IPS DF 6.9 (cell line): ENCODE data around the gene MICALL1.

Experiments
- DNase-seq: peaks from one replicate; pipeline ENCODE4 v3.0.0-alpha.2; 2013; ENCODE audit warnings: low read depth, low spot score
- H3K27ac ChIP-seq: one replicate; pipeline ENCODE4 v1.5.1; 2013; ENCODE audit warnings: low read length, control low read depth
- H3K27me3 ChIP-seq: 2 replicates; pipeline ENCODE4 v1.6.1; 2013; ENCODE audit warnings: mild to moderate bottlenecking, low read length; ENCODE audit not compliant: control insufficient read depth, insufficient read depth
- H3K36me3 ChIP-seq: 2 replicates; pipeline ENCODE4 v1.6.1; 2013; ENCODE audit warnings: low read length; ENCODE audit not compliant: control insufficient read depth, insufficient read depth
- H3K4me1 ChIP-seq: 2 replicates; pipeline ENCODE4 v1.6.1; 2013; ENCODE audit warnings: low read length; ENCODE audit not compliant: control insufficient read depth, insufficient read depth
- H3K4me3 ChIP-seq: 2 replicates; pipeline ENCODE4 v1.5.1; 2013; ENCODE audit warnings: mild to moderate bottlenecking, low read length
- H3K9me3 ChIP-seq: 2 replicates; pipeline ENCODE4 v1.6.1; 2013; ENCODE audit warnings: low read length, inconsistent platforms; ENCODE audit not compliant: control insufficient read depth, insufficient read depth
- WGBS: extraction: QIAGEN DNeasy Blood & Tissue Kit; methylation state at CpG from one replicate; pipeline ENCODE4 v1.1.7; 2013; ENCODE audit warnings: mixed read lengths, missing lambda C conversion rate; ENCODE audit not compliant: insufficient read length, insufficient coverage; 5-methylcytosine and 5-hydroxymethylcytosine counted together

MICALL1 gene

GRCh38 chr22:37959231-37959825 is 53.2 kb downstream of the MICALL1 start:
- H3K27ac ChIP-seq, result no peak overlapping the region
- H3K36me3 ChIP-seq, result peaks cover 28% of the 10 kb centered on the region
- WGBS, result no CpG with 5 or more reads among the region's 18 CpGs
- no peaks in the 10 kb centered on the region for H3K4me1 ChIP-seq
- no peaks in the 10 kb centered on the region for H3K27me3 ChIP-seq
- DNase-seq, result no peak
- H3K9me3 ChIP-seq, result no peaks in the 10 kb centered on the region
- no peak overlapping the region for H3K4me3 ChIP-seq

- Histone ChIP-seq H3K4me3 (no peak overlapping the region), H3K27me3 (no peaks in the 10 kb centered on the region), H3K9me3 (no peaks in the 10 kb centered on the region), H3K27ac (no peak overlapping the region), H3K4me1 (no peaks in the 10 kb centered on the region), H3K36me3 (peaks cover 28% of the 10 kb centered on the region)
- no peak for DNase-seq
- WGBS, result no CpG with 5 or more reads among the region's 4 CpGs
Observed at GRCh38 chr22:37961062-37961461, 55.0 kb downstream of the MICALL1 start.

GRCh38 chr22:37965940-37966664 is 60.0 kb downstream of the MICALL1 start:
- Histone ChIP-seq H3K4me3 (no peak overlapping the region), H3K4me1 (peaks cover 3% of the 10 kb centered on the region; the same call in 1 of the 2 replicates), H3K27me3 (no peaks in the 10 kb centered on the region), H3K36me3 (peaks cover 9% of the 10 kb centered on the region; the same call in 1 of the 2 replicates), H3K27ac (no peak overlapping the region), H3K9me3 (no peaks in the 10 kb centered on the region)
- no peak for DNase-seq
- no CpG with 5 or more reads among the region's 9 CpGs for WGBS

- peaks cover 7% of the 10 kb centered on the region for H3K4me1 ChIP-seq
- H3K9me3 ChIP-seq, result no peaks in the 10 kb centered on the region
- DNase-seq, result no peak
- WGBS, result no CpG with 5 or more reads among the region's 1 CpG
- H3K27ac ChIP-seq, result no peak overlapping the region
- no peaks in the 10 kb centered on the region for H3K27me3 ChIP-seq
- peaks cover 5% of the 10 kb centered on the region; the same call in 1 of the 2 replicates for H3K36me3 ChIP-seq
- no peak overlapping the region for H3K4me3 ChIP-seq
Observed at GRCh38 chr22:37967147-37967546, 61.0 kb downstream of the MICALL1 start.

- Histone ChIP-seq H3K4me3 (no peak overlapping the region), H3K27ac (no peak overlapping the region), H3K36me3 (peaks cover 5% of the 10 kb centered on the region; the same call in 1 of the 2 replicates), H3K27me3 (no peaks in the 10 kb centered on the region), H3K4me1 (peaks cover 7% of the 10 kb centered on the region), H3K9me3 (no peaks in the 10 kb centered on the region)
- no CpG with 5 or more reads among the region's 14 CpGs for WGBS
- DNase-seq, result no peak
Observed at GRCh38 chr22:37967637-37968451, 61.7 kb downstream of the MICALL1 start.

- Histone ChIP-seq H3K9me3 (no peaks in the 10 kb centered on the region), H3K36me3 (peaks cover 5% of the 10 kb centered on the region; the same call in 1 of the 2 replicates), H3K4me3 (no peak overlapping the region), H3K27me3 (no peaks in the 10 kb centered on the region), H3K4me1 (peaks cover 7% of the 10 kb centered on the region), H3K27ac (no peak overlapping the region)
- no peak for DNase-seq
- no CpG with 5 or more reads among the region's 5 CpGs for WGBS
Observed at GRCh38 chr22:37968452-37969251, 62.6 kb downstream of the MICALL1 start.

GRCh38 chr22:37970864-37971263 is 64.8 kb downstream of the MICALL1 start:
- Histone ChIP-seq H3K27me3 (no peaks in the 10 kb centered on the region), H3K4me1 (peaks cover 7% of the 10 kb centered on the region), H3K27ac (no peak overlapping the region), H3K9me3 (no peaks in the 10 kb centered on the region), H3K4me3 (no peak overlapping the region), H3K36me3 (peaks cover 5% of the 10 kb centered on the region; the same call in 1 of the 2 replicates)
- WGBS, result no CpG with 5 or more reads among the region's 4 CpGs
- DNase-seq, result no peak

GRCh38 chr22:37971475-37972434 is 65.7 kb downstream of the MICALL1 start:
- no peak for DNase-seq
- WGBS, result no CpG with 5 or more reads among the region's 7 CpGs
- Histone ChIP-seq H3K4me1 (peaks cover 7% of the 10 kb centered on the region), H3K27me3 (no peaks in the 10 kb centered on the region), H3K27ac (no peak overlapping the region), H3K4me3 (no peak overlapping the region), H3K9me3 (no peaks in the 10 kb centered on the region), H3K36me3 (peaks cover 4% of the 10 kb centered on the region; the same call in 1 of the 2 replicates)

- no CpG with 5 or more reads among the region's 3 CpGs for WGBS
- Histone ChIP-seq H3K9me3 (no peaks in the 10 kb centered on the region), H3K27ac (no peak overlapping the region), H3K36me3 (peaks cover 3% of the 10 kb centered on the region; the same call in 1 of the 2 replicates), H3K27me3 (no peaks in the 10 kb centered on the region), H3K4me3 (no peak overlapping the region), H3K4me1 (peaks cover 7% of the 10 kb centered on the region)
- no peak for DNase-seq
Observed at GRCh38 chr22:37972527-37972926, 66.4 kb downstream of the MICALL1 start.
